ENCODE measurements around the gene VWC2L. TPM values are rescaled to one million over a fixed set of nuclear protein-coding genes. Genes with fewer than 3 reads are reported as not detected.

Gene VWC2L
- total and polyA plus RNA-seq, 2 of the 8 experiments (the other 6 are each of a cell fraction or from before 2014, with no cell fraction given), result not detected

DNA sequence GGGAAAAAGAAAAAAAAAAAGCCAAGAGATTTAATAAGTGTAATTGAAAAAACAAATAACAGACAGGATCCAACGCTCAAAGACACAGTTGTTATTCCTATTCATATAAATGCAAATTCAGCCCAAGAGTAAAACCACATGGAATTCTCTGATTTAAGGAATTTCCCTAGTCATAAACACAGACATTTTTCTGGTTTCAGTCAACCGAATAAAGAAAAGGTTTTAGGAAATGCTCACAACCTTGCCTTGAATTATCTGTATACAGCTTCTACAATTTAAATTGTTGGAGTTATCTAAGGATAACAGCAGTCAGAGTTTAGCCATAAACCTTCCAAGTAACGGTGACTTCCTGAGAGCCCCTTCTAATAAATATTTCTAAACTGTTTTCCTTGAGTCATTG is 122.7 kb downstream of the VWC2L start:
- no peak overlapping the region for H3K18ac ChIP-seq (ENCODE audit: extremely low read depth, low read length)
- H4K91ac ChIP-seq (replicated peaks; ENCODE audit: insufficient read length, low read length), result no peak overlapping the region
- no peak overlapping the region for H3K14ac ChIP-seq (ENCODE audit: insufficient read length)
- no peak overlapping the region for H2BK5ac ChIP-seq (ENCODE audit: low read depth, low read length)
- H2AK5ac ChIP-seq (ENCODE audit: low read depth, low read length), result no peak overlapping the region
- H3K23ac ChIP-seq (ENCODE audit: insufficient read length), result no peak overlapping the region
- peaks cover 2% of the 10 kb centered on the region; the same call in 1 of the 2 replicates for H3K23me2 ChIP-seq (ENCODE audit: low read depth, low read length)
- H3K56ac ChIP-seq (replicated peaks; ENCODE audit: insufficient read length, low read depth, low read length), result no peak overlapping the region
- H2BK120ac ChIP-seq (replicated peaks; ENCODE audit: low read depth, low read length), result no peak overlapping the region
- H3K4me3 ChIP-seq (ENCODE audit: extremely low read depth in 1 of 4, insufficient read depth in 2 of 4, low read depth in 3 of 4, low read length in 4 of 4), result no peak overlapping the region
- no peaks in the 10 kb centered on the region; a peak in 1 of 8 replicates for H3K36me3 ChIP-seq (ENCODE audit: control insufficient read depth in 2 of 4, insufficient read depth in 4 of 4, low read length in 3 of 4)
- ChIA-PET POLR2A (ENCODE audit: partially characterized antibody) (no interaction called here), CTCF (ENCODE audit: partially characterized antibody) (interaction anchor here (0.6 kb wide), 1 partner anchor 206 kb away, joined by 4 read pairs; no protein-coding TSS in a partner anchor)
- H2BK12ac ChIP-seq (ENCODE audit: low read depth, low read length), result no peak overlapping the region
- H3K9me3 ChIP-seq (ENCODE audit: insufficient read depth in 2 of 2, low read depth in 1 of 2, low read length in 1 of 2), result no peaks in the 10 kb centered on the region
- H2AFZ ChIP-seq (ENCODE audit: low read length), result no peak overlapping the region
- H4K8ac ChIP-seq (ENCODE audit: extremely low read depth, insufficient read depth, low read length), result no peak overlapping the region
- peaks cover 0 to 3% (median 0%) of the 10 kb centered on the region in 4 experiments; a peak in 1 of 7 replicates for H3K4me1 ChIP-seq (replicated peaks in 1 of 4; ENCODE audit: control insufficient read depth in 3 of 4, insufficient read depth in 4 of 4, low read length in 3 of 4)
- TF ChIP-seq SUZ12 (IDR thresholded peaks at IDR 0.05; ENCODE audit: low read length) (no peak), CEBPB (IDR thresholded peaks at IDR 0.05; ENCODE audit: low read depth, low read length) (no peak), ASH2L (IDR thresholded peaks at IDR 0.05; ENCODE audit: low read length) (no peak), TCF12 (IDR thresholded peaks at IDR 0.05; ENCODE audit: low read depth, low read length) (no peak)
- H2BK15ac ChIP-seq (ENCODE audit: low read length), result no peak overlapping the region
- FAIRE-seq (no peak), DNase-seq (ENCODE audit: low read depth in 1 of 2, low spot score in 2 of 2) (no peak)
- no peak overlapping the region for H3K27ac ChIP-seq (ENCODE audit: low read depth, low read length)
- no peaks in the 10 kb centered on the region for H3K79me1 ChIP-seq (ENCODE audit: low read depth, low read length)
- H2BK20ac ChIP-seq (ENCODE audit: low read length), result no peak overlapping the region
- WGBS, 2 experiments (ENCODE audit: extremely low coverage in 1 of 2, insufficient coverage in 1 of 2, insufficient read length in 1 of 2, insufficient replicate concordance in 2 of 2, low coverage in 1 of 2, low lambda C conversion rate in 2 of 2, missing lambda C conversion rate in 1 of 2), result 89% methylated on average over 3 of the region's 3 CpGs; no CpG with 5 or more reads in 1 of the 2 experiments
- H3K4me2 ChIP-seq (ENCODE audit: insufficient read depth in 1 of 2, low read depth in 2 of 2, low read length in 2 of 2), result no peak overlapping the region
- H3K9ac ChIP-seq (replicated peaks in 1 of 4; ENCODE audit: extremely low read depth in 1 of 4, low read depth in 3 of 4, low read length in 3 of 4), result no peak overlapping the region
- H4K20me1 ChIP-seq (replicated peaks in 1 of 2; ENCODE audit: control insufficient read depth in 1 of 2, insufficient read depth in 2 of 2, low read length in 2 of 2), result no peaks in the 10 kb centered on the region
- no peaks in the 10 kb centered on the region for H3K79me2 ChIP-seq (ENCODE audit: control insufficient read depth in 1 of 2, insufficient read depth in 2 of 2, low read length in 2 of 2)
- no peak overlapping the region for H3K4ac ChIP-seq (replicated peaks; ENCODE audit: insufficient read length, low read depth, low read length)
- H3K27me3 ChIP-seq (replicated peaks in 1 of 4; ENCODE audit: control insufficient read depth in 3 of 4, extremely low read depth in 1 of 4, insufficient read depth in 3 of 4, low read length in 3 of 4), result no peaks in the 10 kb centered on the region
- H4K5ac ChIP-seq (ENCODE audit: insufficient read length, low read depth, low read length), result no peak overlapping the region

All from H1 (cell line).